Measurements from ENCODE around the gene MRPL17.

MRPL17 gene

GRCh38 chr11:6657346-6657745 lies 25.8 kb downstream of the MRPL17 start:
- no peak overlapping the region for H2AK5ac ChIP-seq (ENCODE audit: low read length, severe bottlenecking)
- no peak overlapping the region for H2AFZ ChIP-seq (ENCODE audit: low read depth, low read length)
- no peak overlapping the region for H3K27ac ChIP-seq (ENCODE audit: low read length, poor library complexity, severe bottlenecking)
- H3K79me1 ChIP-seq (replicated peaks; ENCODE audit: low read length, poor library complexity, severe bottlenecking): no peaks in the 10 kb centered on the region
- H3K14ac ChIP-seq (ENCODE audit: low read length in 2 of 2): no peak overlapping the region
- no peak overlapping the region for H3K23ac ChIP-seq (ENCODE audit: low read length in 2 of 2)
- peaks cover 42% of the 10 kb centered on the region in 2 experiments for H3K27me3 ChIP-seq (ENCODE audit: control insufficient read depth in 1 of 2, insufficient read depth in 1 of 2, low read length in 2 of 2)
- no peaks in the 10 kb centered on the region for H3K9me3 ChIP-seq (ENCODE audit: control insufficient read depth, low read length)
- no peak overlapping the region for H3K9ac ChIP-seq (ENCODE audit: low read length)
- no peak overlapping the region for H3K4me2 ChIP-seq (ENCODE audit: low read length, poor library complexity, severe bottlenecking)
- no peak overlapping the region for H2BK120ac ChIP-seq (ENCODE audit: low read depth, low read length)
- no peak overlapping the region for H3K18ac ChIP-seq (ENCODE audit: low read depth in 1 of 2, low read length in 2 of 2)
- no peak overlapping the region for H2BK5ac ChIP-seq (ENCODE audit: low read depth, low read length, poor library complexity, severe bottlenecking)
- DNase-seq: no peak
- no peak overlapping the region for H2BK12ac ChIP-seq (ENCODE audit: low read length in 2 of 2)
- H2BK15ac ChIP-seq (ENCODE audit: low read depth, poor library complexity, severe bottlenecking): no peak overlapping the region
- 20% methylated on average over 1 of the region's 1 CpG for WGBS
- no peak overlapping the region for H4K91ac ChIP-seq (ENCODE audit: low read length)
- peaks cover 7% of the 10 kb centered on the region for H3K4me1 ChIP-seq (ENCODE audit: control insufficient read depth, insufficient read depth, low read depth, low read length)
- no peak overlapping the region for H3K4ac ChIP-seq (ENCODE audit: low read depth in 1 of 2, low read length in 2 of 2)
- no peaks in the 10 kb centered on the region for H3K36me3 ChIP-seq (ENCODE audit: control insufficient read depth in 1 of 2, insufficient read depth in 2 of 2, low read depth in 1 of 2, low read length in 2 of 2)
- no peak overlapping the region for H4K8ac ChIP-seq (ENCODE audit: low read length)
- no peak overlapping the region for H3K4me3 ChIP-seq (ENCODE audit: insufficient read depth in 1 of 2, low read depth in 1 of 2, low read length in 2 of 2)

GRCh38 chr11:6656936-6657335 lies 26.2 kb downstream of the MRPL17 start:
- Histone ChIP-seq H3K18ac (ENCODE audit: low read depth in 1 of 2, low read length in 2 of 2) (no peak overlapping the region), H3K4me3 (ENCODE audit: insufficient read depth in 1 of 2, low read depth in 1 of 2, low read length in 2 of 2) (no peak overlapping the region), H2BK12ac (ENCODE audit: low read length in 2 of 2) (peak overlapping the region in 1 of 2 experiments; percentile 15), H2BK5ac (ENCODE audit: low read depth, low read length, poor library complexity, severe bottlenecking) (no peak overlapping the region), H3K27me3 (ENCODE audit: control insufficient read depth in 1 of 2, insufficient read depth in 1 of 2, low read length in 2 of 2) (peaks cover 42 to 46% of the 10 kb centered on the region in 2 experiments), H3K4me2 (ENCODE audit: low read length, poor library complexity, severe bottlenecking) (no peak overlapping the region), H2BK120ac (ENCODE audit: low read depth, low read length) (no peak overlapping the region), H3K9ac (ENCODE audit: low read length) (no peak overlapping the region), H2AK5ac (ENCODE audit: low read length, severe bottlenecking) (no peak overlapping the region), H2BK15ac (ENCODE audit: low read depth, poor library complexity, severe bottlenecking) (no peak overlapping the region), H3K4ac (ENCODE audit: low read depth in 1 of 2, low read length in 2 of 2) (no peak overlapping the region), H4K8ac (ENCODE audit: low read length) (no peak overlapping the region), H3K9me3 (ENCODE audit: control insufficient read depth, low read length) (no peaks in the 10 kb centered on the region), H2AFZ (ENCODE audit: low read depth, low read length) (no peak overlapping the region), H4K91ac (ENCODE audit: low read length) (peak overlapping the region; percentile 71), H3K79me1 (replicated peaks; ENCODE audit: low read length, poor library complexity, severe bottlenecking) (no peaks in the 10 kb centered on the region), H3K27ac (ENCODE audit: low read length, poor library complexity, severe bottlenecking) (no peak overlapping the region), H3K4me1 (ENCODE audit: control insufficient read depth, insufficient read depth, low read depth, low read length) (peaks cover 7% of the 10 kb centered on the region), H3K14ac (ENCODE audit: low read length in 2 of 2) (no peak overlapping the region), H3K23ac (ENCODE audit: low read length in 2 of 2) (no peak overlapping the region), H3K36me3 (ENCODE audit: control insufficient read depth in 1 of 2, insufficient read depth in 2 of 2, low read depth in 1 of 2, low read length in 2 of 2) (no peaks in the 10 kb centered on the region)
- DNase-seq: no peak
- 38% methylated on average over 4 of the region's 5 CpGs for WGBS

- Histone ChIP-seq H2AK5ac (ENCODE audit: low read length, severe bottlenecking) (no peak overlapping the region), H3K4me2 (ENCODE audit: low read length, poor library complexity, severe bottlenecking) (no peak overlapping the region), H4K8ac (ENCODE audit: low read length) (no peak overlapping the region), H3K9ac (ENCODE audit: low read length) (no peak overlapping the region), H3K9me3 (ENCODE audit: control insufficient read depth, low read length) (no peaks in the 10 kb centered on the region), H3K27ac (ENCODE audit: low read length, poor library complexity, severe bottlenecking) (no peak overlapping the region), H3K23ac (ENCODE audit: low read length in 2 of 2) (no peak overlapping the region), H3K27me3 (ENCODE audit: control insufficient read depth in 1 of 2, insufficient read depth in 1 of 2, low read length in 2 of 2) (peaks cover 45 to 50% of the 10 kb centered on the region in 2 experiments), H2BK5ac (ENCODE audit: low read depth, low read length, poor library complexity, severe bottlenecking) (no peak overlapping the region), H3K4ac (ENCODE audit: low read depth in 1 of 2, low read length in 2 of 2) (no peak overlapping the region), H4K91ac (ENCODE audit: low read length) (no peak overlapping the region), H2BK12ac (ENCODE audit: low read length in 2 of 2) (peak overlapping the region in 1 of 2 experiments; percentile 89), H3K18ac (ENCODE audit: low read depth in 1 of 2, low read length in 2 of 2) (peak overlapping the region; percentile 17 to 95), H3K4me1 (ENCODE audit: control insufficient read depth, insufficient read depth, low read depth, low read length) (peaks cover 7% of the 10 kb centered on the region), H3K4me3 (ENCODE audit: insufficient read depth in 1 of 2, low read depth in 1 of 2, low read length in 2 of 2) (no peak overlapping the region), H3K14ac (ENCODE audit: low read length in 2 of 2) (no peak overlapping the region), H2BK15ac (ENCODE audit: low read depth, poor library complexity, severe bottlenecking) (no peak overlapping the region), H2AFZ (ENCODE audit: low read depth, low read length) (no peak overlapping the region), H3K79me1 (replicated peaks; ENCODE audit: low read length, poor library complexity, severe bottlenecking) (no peaks in the 10 kb centered on the region), H2BK120ac (ENCODE audit: low read depth, low read length) (no peak overlapping the region), H3K36me3 (ENCODE audit: control insufficient read depth in 1 of 2, insufficient read depth in 2 of 2, low read depth in 1 of 2, low read length in 2 of 2) (no peaks in the 10 kb centered on the region)
- WGBS: 55% methylated on average over 4 of the region's 4 CpGs
- DNase-seq: no peak
These were observed 26.6 kb downstream of the MRPL17 start for GRCh38 chr11:6656584-6656915.

GRCh38 chr11:6655790-6656583 lies 27.2 kb downstream of the MRPL17 start, which contains the start of gene DCHS1:
DCHS1 (minus strand) TSS chr11:6655809; CDS start chr11:6641613, 14,196 bp downstream.
- peak within 1 kb of the TSS; percentile 63 for H3K4me2 ChIP-seq (ENCODE audit: low read length, poor library complexity, severe bottlenecking)
- no peak within 1 kb of the TSS for H2BK5ac ChIP-seq (ENCODE audit: low read depth, low read length, poor library complexity, severe bottlenecking)
- peak within 1 kb of the TSS in 1 of 2 experiments; percentile 83 for H3K23ac ChIP-seq (ENCODE audit: low read length in 2 of 2)
- H3K27me3 ChIP-seq (ENCODE audit: control insufficient read depth in 1 of 2, insufficient read depth in 1 of 2, low read length in 2 of 2): peaks cover 49 to 56% of the 10 kb centered on the region in 2 experiments
- H3K27ac ChIP-seq (ENCODE audit: low read length, poor library complexity, severe bottlenecking): no peak within 1 kb of the TSS
- peak within 1 kb of the TSS; percentile 93 for H4K91ac ChIP-seq (ENCODE audit: low read length)
- peak within 1 kb of the TSS in 1 of 2 experiments; percentile 96 for H3K14ac ChIP-seq (ENCODE audit: low read length in 2 of 2)
- DNase-seq: peak; percentile 26
- peak within 1 kb of the TSS; percentile 87 for H2BK120ac ChIP-seq (ENCODE audit: low read depth, low read length)
- 5% methylated on average over 28 of the region's 56 CpGs for WGBS
- no peaks in the 10 kb centered on the region for H3K79me1 ChIP-seq (replicated peaks; ENCODE audit: low read length, poor library complexity, severe bottlenecking)
- H3K4me3 ChIP-seq (ENCODE audit: insufficient read depth in 1 of 2, low read depth in 1 of 2, low read length in 2 of 2): peak within 1 kb of the TSS; percentile 64 to 66
- no peaks in the 10 kb centered on the region for H3K36me3 ChIP-seq (ENCODE audit: control insufficient read depth in 1 of 2, insufficient read depth in 2 of 2, low read depth in 1 of 2, low read length in 2 of 2)
- peak within 1 kb of the TSS; percentile 78 for H4K8ac ChIP-seq (ENCODE audit: low read length)
- no peak within 1 kb of the TSS for H2AK5ac ChIP-seq (ENCODE audit: low read length, severe bottlenecking)
- peak within 1 kb of the TSS; percentile 77 to 95 for H3K18ac ChIP-seq (ENCODE audit: low read depth in 1 of 2, low read length in 2 of 2)
- H3K4ac ChIP-seq (ENCODE audit: low read depth in 1 of 2, low read length in 2 of 2): peak within 1 kb of the TSS; percentile 81 to 99
- peaks cover 7% of the 10 kb centered on the region for H3K4me1 ChIP-seq (ENCODE audit: control insufficient read depth, insufficient read depth, low read depth, low read length)
- peak within 1 kb of the TSS; percentile 28 for H3K9ac ChIP-seq (ENCODE audit: low read length)
- peak within 1 kb of the TSS; percentile 60 for H2BK15ac ChIP-seq (ENCODE audit: low read depth, poor library complexity, severe bottlenecking)
- no peaks in the 10 kb centered on the region for H3K9me3 ChIP-seq (ENCODE audit: control insufficient read depth, low read length)
- H2AFZ ChIP-seq (ENCODE audit: low read depth, low read length): peak within 1 kb of the TSS; percentile 74
- peak within 1 kb of the TSS; percentile 49 to 89 for H2BK12ac ChIP-seq (ENCODE audit: low read length in 2 of 2)

Data from mesenchymal stem cell (in vitro differentiated cells and primary cell).